ENCODE data around the gene KISS1. TPM values are rescaled to one million over a fixed set of nuclear protein-coding genes. Genes with fewer than 3 reads are reported as not detected.
A peak's percentile ranks its signal among the peaks of the same experiment; 100 is the strongest.

KISS1 gene
- total and polyA plus RNA-seq, 5 donors from 2014 or later = 0.59 TPM; not detected in 4

DNA sequence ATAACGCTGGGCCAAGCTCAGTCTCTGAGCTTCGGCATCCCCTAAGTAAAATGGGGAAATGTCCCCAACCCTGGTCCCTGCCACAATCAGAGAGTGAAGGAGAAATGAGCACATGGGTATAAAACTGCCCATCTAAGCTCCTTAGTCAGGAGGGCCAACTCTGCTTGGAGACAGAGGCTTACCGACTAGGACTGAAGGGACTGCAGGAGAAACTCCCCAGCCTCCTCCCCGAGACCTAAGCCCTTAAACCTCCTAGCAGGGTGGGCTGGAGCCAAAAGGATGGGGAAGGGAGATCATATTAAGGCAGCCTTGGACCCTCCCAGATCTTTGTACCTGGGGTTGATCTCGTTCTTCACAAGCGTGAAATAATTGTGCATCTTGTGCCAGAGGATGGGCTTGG is 50.0 kb downstream of the KISS1 start:
- Histone ChIP-seq H3K9me3 (ENCODE audit: control insufficient read depth in 2 of 2, low read length in 2 of 2) (no peaks in the 10 kb centered on the region), H3K27ac (ENCODE audit: insufficient read depth, low read length, poor library complexity, severe bottlenecking) (no peak overlapping the region), H3K4me3 (ENCODE audit: low read depth, low read length) (no peak overlapping the region), H3K27me3 (ENCODE audit: control insufficient read depth, insufficient read depth, low read length) (no peaks in the 10 kb centered on the region), H3K4me1 (ENCODE audit: control insufficient read depth, insufficient read depth, low read length, poor library complexity, severe bottlenecking) (peaks cover 1% of the 10 kb centered on the region), H3K36me3 (ENCODE audit: control insufficient read depth, insufficient read depth, low read length) (no peaks in the 10 kb centered on the region)
- Mint-ChIP-seq H3K4me1 (peaks cover 0 to 9% (median 4%) of the 10 kb centered on the region in 4 donors), H3K36me3 (no peaks in the 10 kb centered on the region), H3K27ac (peak overlapping the region in 1 of 3 donors; percentile 55), H3K27me3 (peaks cover 18% of the 10 kb centered on the region), H3K9me3 (peaks cover 0 to 2% (median 0%) of the 10 kb centered on the region in 7 donors), H3K4me3 (no peak overlapping the region)
- DNase-seq (no peak), ATAC-seq (ENCODE audit: low read depth in 2 of 2) (no peak)

DNA sequence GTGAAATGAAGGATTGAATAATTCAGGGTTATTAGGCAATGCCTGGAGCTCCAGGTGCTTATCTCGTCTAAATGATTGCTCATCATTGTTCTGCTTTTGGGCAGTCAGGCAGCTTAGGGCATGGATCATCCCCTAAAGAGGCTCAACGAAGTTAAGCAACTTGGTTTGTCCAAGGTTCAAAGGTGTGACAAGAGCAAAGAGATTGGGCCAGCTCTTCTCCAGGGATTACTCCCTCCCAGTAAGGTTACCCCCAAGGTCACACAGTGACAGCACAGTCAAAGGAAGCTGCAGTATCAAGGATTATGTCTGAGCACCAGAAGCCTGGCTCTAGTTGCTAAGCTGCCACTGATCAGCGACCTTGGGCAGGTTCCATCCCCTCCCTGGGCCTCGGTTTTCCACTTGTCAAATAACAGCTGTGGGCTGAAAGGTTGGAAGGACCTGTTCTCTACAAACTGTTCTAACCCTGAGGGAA is 51.2 kb downstream of the KISS1 start:
- no peaks in the 10 kb centered on the region for H3K9me3 ChIP-seq (ENCODE audit: control insufficient read depth in 2 of 2, low read length in 2 of 2)
- ATAC-seq (ENCODE audit: low read depth in 2 of 2) (no peak), DNase-seq (no peak)
- no peak overlapping the region for H3K27ac ChIP-seq (ENCODE audit: insufficient read depth, low read length, poor library complexity, severe bottlenecking)
- Mint-ChIP-seq H3K27ac (no peak overlapping the region), H3K4me3 (no peak overlapping the region), H3K4me1 (peaks cover 0 to 2% (median under 1%) of the 10 kb centered on the region in 4 donors), H3K9me3 (peaks cover 0 to 2% (median 0%) of the 10 kb centered on the region in 7 donors), H3K27me3 (peaks cover 14% of the 10 kb centered on the region), H3K36me3 (peaks cover 3% of the 10 kb centered on the region)
- H3K4me1 ChIP-seq (ENCODE audit: control insufficient read depth, insufficient read depth, low read length, poor library complexity, severe bottlenecking) = no peaks in the 10 kb centered on the region
- H3K36me3 ChIP-seq (ENCODE audit: control insufficient read depth, insufficient read depth, low read length) = no peaks in the 10 kb centered on the region
- H3K27me3 ChIP-seq (ENCODE audit: control insufficient read depth, insufficient read depth, low read length) = no peaks in the 10 kb centered on the region
- H3K4me3 ChIP-seq (ENCODE audit: low read depth, low read length) = no peak overlapping the region

- ATAC-seq (ENCODE audit: low read depth in 2 of 2) = no peak
- H3K36me3 Mint-ChIP-seq = peaks cover 5% of the 10 kb centered on the region
- Histone ChIP-seq H3K9me3 (ENCODE audit: control insufficient read depth in 2 of 2, low read length in 2 of 2) (no peaks in the 10 kb centered on the region), H3K27me3 (ENCODE audit: control insufficient read depth, insufficient read depth, low read length) (no peaks in the 10 kb centered on the region), H3K27ac (ENCODE audit: insufficient read depth, low read length, poor library complexity, severe bottlenecking) (no peak overlapping the region), H3K4me3 (ENCODE audit: low read depth, low read length) (no peak overlapping the region), H3K4me1 (ENCODE audit: control insufficient read depth, insufficient read depth, low read length, poor library complexity, severe bottlenecking) (no peaks in the 10 kb centered on the region), H3K36me3 (ENCODE audit: control insufficient read depth, insufficient read depth, low read length) (no peaks in the 10 kb centered on the region)
- no peak overlapping the region for H3K4me3 Mint-ChIP-seq
- H3K4me1 Mint-ChIP-seq = no peaks in the 10 kb centered on the region
- DNase-seq = no peak
- H3K9me3 Mint-ChIP-seq = peaks cover 0 to 2% (median 0%) of the 10 kb centered on the region in 7 donors
- no peak overlapping the region for H3K27ac Mint-ChIP-seq
- peaks cover 7% of the 10 kb centered on the region for H3K27me3 Mint-ChIP-seq
Measured at GRCh38 chr1:204143276-204144041, 52.8 kb downstream of the KISS1 start.

GRCh38 chr1:204142032-204142974 is 54.0 kb downstream of the KISS1 start:
- DNase-seq = no peak
- H3K9me3 Mint-ChIP-seq = peaks cover 0 to 2% (median 0%) of the 10 kb centered on the region in 7 donors
- no peaks in the 10 kb centered on the region for H3K4me1 Mint-ChIP-seq
- no peak overlapping the region for H3K27ac Mint-ChIP-seq
- H3K36me3 Mint-ChIP-seq = peaks cover 5% of the 10 kb centered on the region
- no peak for ATAC-seq (ENCODE audit: low read depth in 2 of 2)
- peaks cover 7% of the 10 kb centered on the region for H3K27me3 Mint-ChIP-seq
- H3K27me3 ChIP-seq (ENCODE audit: control insufficient read depth, insufficient read depth, low read length) = no peaks in the 10 kb centered on the region
- H3K9me3 ChIP-seq (ENCODE audit: control insufficient read depth in 2 of 2, low read length in 2 of 2) = no peaks in the 10 kb centered on the region
- H3K4me3 Mint-ChIP-seq = no peak overlapping the region
- H3K27ac ChIP-seq (ENCODE audit: insufficient read depth, low read length, poor library complexity, severe bottlenecking) = no peak overlapping the region
- H3K36me3 ChIP-seq (ENCODE audit: control insufficient read depth, insufficient read depth, low read length) = no peaks in the 10 kb centered on the region
- no peak overlapping the region for H3K4me3 ChIP-seq (ENCODE audit: low read depth, low read length)
- H3K4me1 ChIP-seq (ENCODE audit: control insufficient read depth, insufficient read depth, low read length, poor library complexity, severe bottlenecking) = no peaks in the 10 kb centered on the region

GRCh38 chr1:204141131-204141530 is 55.2 kb downstream of the KISS1 start:
- Histone ChIP-seq H3K4me3 (ENCODE audit: low read depth, low read length) (no peak overlapping the region), H3K27ac (ENCODE audit: insufficient read depth, low read length, poor library complexity, severe bottlenecking) (no peak overlapping the region), H3K36me3 (ENCODE audit: control insufficient read depth, insufficient read depth, low read length) (no peaks in the 10 kb centered on the region), H3K4me1 (ENCODE audit: control insufficient read depth, insufficient read depth, low read length, poor library complexity, severe bottlenecking) (no peaks in the 10 kb centered on the region), H3K27me3 (ENCODE audit: control insufficient read depth, insufficient read depth, low read length) (no peaks in the 10 kb centered on the region), H3K9me3 (ENCODE audit: control insufficient read depth in 2 of 2, low read length in 2 of 2) (no peaks in the 10 kb centered on the region)
- no peak overlapping the region for H3K27ac Mint-ChIP-seq
- no peak overlapping the region for H3K4me3 Mint-ChIP-seq
- H3K9me3 Mint-ChIP-seq = peaks cover 0 to 2% (median 0%) of the 10 kb centered on the region in 7 donors
- H3K4me1 Mint-ChIP-seq = no peaks in the 10 kb centered on the region
- H3K27me3 Mint-ChIP-seq = peaks cover 8% of the 10 kb centered on the region
- DNase-seq (no peak), ATAC-seq (ENCODE audit: low read depth in 2 of 2) (no peak)
- H3K36me3 Mint-ChIP-seq = peaks cover 5% of the 10 kb centered on the region

Other genes with a start within 250 kb of the KISS1 start
- 0.47 TPM for gene SOX13, start 123.4 kb downstream of the KISS1 start, total RNA-seq
- gene SOX13, start 123.4 kb downstream of the KISS1 start, polyA plus RNA-seq = not detected
- 3.0 TPM for gene ETNK2, start 44.4 kb downstream of the KISS1 start, total RNA-seq
- gene ETNK2, start 44.4 kb downstream of the KISS1 start, polyA plus RNA-seq = 1 to 10 TPM in 2 of 4 donors, under 1 TPM in 2; 0.55 to 1.7 (median 1.1) TPM
- gene REN, start 30.2 kb downstream of the KISS1 start, total RNA-seq = not detected
- gene REN, start 30.2 kb downstream of the KISS1 start, polyA plus RNA-seq = not detected
- gene GOLT1A, start 17.5 kb upstream of the KISS1 start, total RNA-seq = not detected
- gene GOLT1A, start 17.5 kb upstream of the KISS1 start, polyA plus RNA-seq = not detected
- 0.17 TPM for gene PLEKHA6, start 163.4 kb upstream of the KISS1 start, total RNA-seq
- gene PLEKHA6, start 163.4 kb upstream of the KISS1 start, polyA plus RNA-seq = not detected
- gene PPP1R15B, start 215.3 kb upstream of the KISS1 start, total RNA-seq = 239 TPM
- gene PPP1R15B, start 215.3 kb upstream of the KISS1 start, polyA plus RNA-seq = 10 to 100 TPM; 13.2 to 24.2 (median 21.1) TPM

Measured in CD4-positive, CD25-positive, alpha-beta regulatory T cell (primary cell).